Activated T-helper 9 cell treated with anti-CD3 and anti-CD28 coated beads, Interleukin-2, amount 50 U/mL, for 16 hours (primary cell): ENCODE results near the gene ST6GAL2.

ENCODE experiments used
- DNase-seq: peaks from one replicate; pipeline ENCODE4 v3.0.0-alpha.2; 2020; ENCODE audit warnings: low read depth

ST6GAL2 gene

DNA sequence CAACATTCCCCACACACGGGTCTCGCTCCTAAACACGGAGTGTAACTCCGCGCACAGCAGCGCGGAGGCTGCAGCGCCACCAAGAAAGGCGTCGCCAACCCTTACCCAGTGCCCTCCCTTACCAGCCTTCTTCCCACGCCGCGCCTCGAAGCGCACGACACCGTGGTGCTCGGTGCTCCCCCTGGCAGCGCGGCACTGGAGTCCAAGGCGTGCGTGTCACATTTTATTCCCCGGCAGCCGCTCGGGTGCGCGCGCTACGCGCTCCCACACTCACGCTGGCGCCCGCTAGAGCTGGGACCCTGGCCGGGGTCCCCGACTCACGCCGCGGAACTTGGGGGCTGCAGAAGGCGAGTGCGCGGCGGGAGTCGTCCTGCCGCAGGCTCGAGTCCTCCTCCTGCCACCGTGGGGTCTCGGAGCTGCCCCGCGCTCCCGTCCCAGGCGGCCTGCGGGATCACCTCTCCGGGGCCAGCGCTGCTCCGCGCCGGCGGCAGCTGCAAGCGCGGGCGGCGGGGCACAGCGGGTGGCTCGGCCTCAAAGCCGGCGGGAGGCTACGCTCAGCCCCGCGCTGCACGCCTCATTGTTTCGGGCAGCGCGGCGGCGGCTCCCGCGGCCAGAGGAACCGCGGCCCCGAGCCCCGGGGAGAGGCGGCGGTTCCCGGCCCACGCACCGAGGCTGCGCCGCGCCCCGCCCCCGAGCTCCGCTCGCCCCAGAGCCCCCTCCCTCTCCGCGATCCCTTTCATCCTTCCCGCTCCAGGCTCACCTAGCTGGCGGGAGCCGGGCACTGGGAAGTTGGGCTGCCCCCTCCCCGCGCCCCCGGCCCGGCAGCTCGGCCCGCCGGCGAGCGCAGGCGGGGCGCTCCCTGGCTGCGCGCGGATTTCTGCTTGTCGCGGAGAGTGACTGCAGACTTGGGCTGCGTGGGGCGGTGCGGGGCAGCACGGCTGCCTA lies at the start of gene ST6GAL2:
ST6GAL2 (minus strand) TSS at position 197 of the 945 bp plus-strand sequence. CDS start 42,190 bp downstream, outside the sequence.
- DNase-seq, result no peak

- no peak for DNase-seq
Observed at GRCh38 chr2:106932644-106933043, 46.7 kb upstream of the ST6GAL2 start.

DNA sequence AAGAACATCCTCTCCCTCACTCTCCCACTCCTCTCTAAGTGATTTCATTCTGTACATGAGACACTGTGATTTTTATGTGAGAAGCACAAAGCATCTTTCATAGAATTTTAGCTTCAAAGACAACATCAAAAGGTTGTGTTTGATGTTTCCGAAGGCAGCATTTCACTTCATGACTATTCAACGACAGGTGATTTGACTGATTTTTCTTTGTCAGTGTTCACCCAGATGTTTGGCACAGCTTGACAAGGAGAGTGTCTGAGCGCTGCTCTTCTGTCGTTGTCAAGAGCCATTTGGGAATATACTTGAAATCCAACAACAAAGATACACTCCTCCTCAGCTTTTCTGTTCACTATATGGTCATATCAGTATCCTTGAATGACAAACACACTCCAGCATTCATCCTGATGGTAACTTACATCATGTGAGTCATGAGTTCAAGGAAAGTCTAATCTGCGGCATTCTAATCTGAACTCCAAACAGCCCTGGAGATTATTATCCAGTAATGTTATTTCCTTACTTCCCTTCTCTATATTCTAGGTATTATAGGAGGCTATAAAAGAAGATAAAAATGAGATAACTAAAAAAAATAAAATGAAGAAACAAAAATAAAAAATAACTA lies 45.9 kb upstream of the ST6GAL2 start:
- no peak for DNase-seq

GRCh38 chr2:106921451-106921850 lies 35.5 kb upstream of the ST6GAL2 start:
- DNase-seq, result no peak

DNA sequence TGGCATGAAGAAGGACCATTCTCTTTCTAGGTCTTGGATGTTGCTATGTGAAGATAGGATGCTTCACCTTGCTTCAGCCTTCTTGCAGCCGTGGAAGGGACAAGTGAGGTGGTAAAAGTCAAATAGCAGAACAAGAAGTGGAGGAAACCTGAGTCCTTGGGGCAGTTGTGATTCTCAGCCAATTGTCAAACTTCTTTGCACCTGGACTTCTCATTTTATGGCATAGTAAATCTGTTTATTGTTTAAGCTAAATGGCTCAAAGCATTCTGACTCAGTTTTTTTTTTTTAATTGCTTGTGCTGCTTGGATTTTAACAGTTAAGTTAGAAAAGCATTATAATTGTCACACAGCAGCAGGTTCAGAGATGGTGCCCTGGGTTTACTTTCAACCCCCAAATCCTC lies 33.0 kb upstream of the ST6GAL2 start:
- DNase-seq, result no peak

DNA sequence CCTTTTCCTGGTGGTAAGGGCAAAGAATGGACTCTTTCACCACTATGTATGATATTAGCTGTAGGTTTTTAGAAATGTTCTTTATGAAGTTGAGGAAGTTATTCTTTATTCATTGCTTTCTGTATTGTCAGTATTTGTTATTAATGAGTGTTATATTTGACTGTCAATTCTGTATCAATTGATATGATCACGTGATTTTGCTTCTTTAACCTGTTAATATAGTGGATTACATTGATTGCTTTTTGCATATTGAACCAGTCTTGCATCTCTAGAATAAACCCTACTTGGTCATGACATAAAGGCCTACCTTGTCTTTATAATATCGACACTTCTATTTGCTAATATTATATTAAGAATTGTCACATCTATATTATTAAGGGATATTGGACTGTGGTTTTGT lies 18.3 kb upstream of the ST6GAL2 start:
- no peak for DNase-seq

- no peak for DNase-seq
Observed at GRCh38 chr2:106899786-106900530, 14.0 kb upstream of the ST6GAL2 start.

DNA sequence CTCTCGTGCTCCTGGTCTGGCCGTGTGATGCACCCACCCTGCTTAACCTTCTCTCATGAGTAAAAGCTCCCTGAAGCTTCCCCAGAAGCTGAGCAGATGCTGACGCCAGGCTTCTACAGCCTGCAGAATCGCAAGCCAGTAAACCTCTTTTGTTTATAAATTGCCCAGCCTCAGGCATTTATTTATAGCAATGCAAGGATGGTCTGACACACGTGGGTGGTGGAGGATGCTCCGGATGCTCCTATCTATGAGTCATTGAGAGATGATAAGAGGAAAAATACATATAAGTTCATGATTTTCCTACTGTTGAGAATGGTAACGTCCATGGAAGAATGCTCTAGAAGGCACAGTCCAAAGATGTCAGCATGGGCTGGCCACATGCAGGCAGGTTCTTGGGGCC lies 8.6 kb upstream of the ST6GAL2 start:
- no peak for DNase-seq

GRCh38 chr2:106892048-106892447 lies 6.1 kb upstream of the ST6GAL2 start:
- DNase-seq, result no peak

DNA sequence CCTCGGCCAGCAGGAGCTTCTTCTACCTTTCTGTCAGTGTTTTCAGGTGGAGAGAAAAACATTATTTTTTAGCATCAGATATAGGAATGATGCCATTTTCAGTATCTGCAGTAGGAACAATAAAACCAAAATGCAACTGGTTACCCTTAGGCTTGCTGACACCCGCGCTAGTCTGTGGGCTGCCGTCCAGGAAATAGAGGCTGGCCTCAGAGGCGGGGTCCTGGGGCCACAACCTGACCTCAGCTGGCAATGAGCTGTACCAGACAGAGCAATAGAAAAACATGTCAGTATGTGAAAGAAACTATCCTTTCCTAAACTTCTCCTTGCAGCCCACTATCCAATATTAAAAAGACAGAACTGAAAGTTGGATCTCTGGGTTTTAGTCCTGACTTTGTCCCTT lies 4.6 kb upstream of the ST6GAL2 start:
- DNase-seq, result no peak

DNA sequence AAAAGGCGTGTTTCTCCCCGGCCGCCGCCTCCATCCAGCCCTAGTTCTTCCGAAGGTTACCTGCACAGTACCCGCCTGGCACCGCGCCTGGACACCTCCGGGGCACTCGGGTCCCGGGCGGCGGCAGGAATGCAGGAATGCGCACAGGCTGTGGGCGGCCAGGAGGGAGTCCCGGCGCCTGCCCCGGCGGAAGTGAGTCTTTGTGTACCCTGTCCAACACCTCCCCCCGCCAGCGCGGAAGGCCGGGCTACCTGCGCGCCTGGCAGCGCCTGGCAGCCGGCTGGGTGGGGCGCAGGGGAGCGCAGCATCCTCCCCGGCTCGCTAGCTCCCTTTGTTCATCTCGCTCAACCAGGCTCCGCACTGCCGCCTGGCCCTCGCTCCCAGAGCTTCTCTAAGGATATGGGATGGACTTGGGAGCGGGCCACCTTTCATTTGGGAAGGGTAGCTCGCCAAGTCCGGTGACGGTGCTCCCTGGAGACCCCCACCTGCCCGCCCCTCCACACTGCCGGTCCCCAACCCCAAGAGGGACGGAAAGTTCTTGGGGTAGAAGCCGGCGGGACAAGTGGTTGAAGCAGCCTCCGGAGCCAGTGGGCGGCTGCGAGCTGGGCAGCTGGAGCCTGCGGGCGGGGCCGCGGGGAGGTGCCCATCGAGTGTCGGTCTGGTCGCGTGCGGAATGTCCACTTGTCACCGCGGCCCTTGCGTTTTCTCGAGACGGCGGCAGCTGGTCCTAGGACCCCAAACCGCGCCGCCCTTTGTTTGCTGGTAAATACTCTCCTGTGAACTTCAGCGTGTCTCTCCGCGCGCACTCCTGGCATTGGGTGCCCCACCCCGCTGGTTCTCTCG lies 1.2 kb upstream of the ST6GAL2 start:
- no peak for DNase-seq

GRCh38 chr2:106885329-106885728 lies 638 bp downstream of the ST6GAL2 start:
- no peak for DNase-seq

GRCh38 chr2:106882673-106883072 lies 3.3 kb downstream of the ST6GAL2 start:
- DNase-seq, result no peak

DNA sequence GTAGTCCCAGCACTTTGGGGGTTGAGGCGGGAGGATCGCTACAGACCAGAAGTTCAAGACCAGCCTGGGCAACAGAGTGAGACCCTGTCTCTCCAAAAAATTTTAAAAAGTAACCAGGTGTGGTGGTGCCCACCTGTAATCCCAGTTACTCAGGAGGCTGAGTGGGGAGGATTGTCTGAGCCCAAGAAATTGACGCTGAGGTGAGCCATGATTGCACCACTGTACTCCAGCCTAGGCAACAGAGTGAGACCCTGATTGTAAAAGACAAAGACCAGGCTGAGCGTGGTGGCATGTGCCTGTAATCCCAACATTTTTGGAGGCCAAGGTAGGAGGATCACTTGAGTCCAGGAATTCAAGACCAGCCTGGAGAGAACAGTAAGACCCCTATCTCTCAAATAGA lies 7.8 kb downstream of the ST6GAL2 start:
- DNase-seq, result no peak

GRCh38 chr2:106876699-106877098 lies 9.3 kb downstream of the ST6GAL2 start:
- no peak for DNase-seq

DNA sequence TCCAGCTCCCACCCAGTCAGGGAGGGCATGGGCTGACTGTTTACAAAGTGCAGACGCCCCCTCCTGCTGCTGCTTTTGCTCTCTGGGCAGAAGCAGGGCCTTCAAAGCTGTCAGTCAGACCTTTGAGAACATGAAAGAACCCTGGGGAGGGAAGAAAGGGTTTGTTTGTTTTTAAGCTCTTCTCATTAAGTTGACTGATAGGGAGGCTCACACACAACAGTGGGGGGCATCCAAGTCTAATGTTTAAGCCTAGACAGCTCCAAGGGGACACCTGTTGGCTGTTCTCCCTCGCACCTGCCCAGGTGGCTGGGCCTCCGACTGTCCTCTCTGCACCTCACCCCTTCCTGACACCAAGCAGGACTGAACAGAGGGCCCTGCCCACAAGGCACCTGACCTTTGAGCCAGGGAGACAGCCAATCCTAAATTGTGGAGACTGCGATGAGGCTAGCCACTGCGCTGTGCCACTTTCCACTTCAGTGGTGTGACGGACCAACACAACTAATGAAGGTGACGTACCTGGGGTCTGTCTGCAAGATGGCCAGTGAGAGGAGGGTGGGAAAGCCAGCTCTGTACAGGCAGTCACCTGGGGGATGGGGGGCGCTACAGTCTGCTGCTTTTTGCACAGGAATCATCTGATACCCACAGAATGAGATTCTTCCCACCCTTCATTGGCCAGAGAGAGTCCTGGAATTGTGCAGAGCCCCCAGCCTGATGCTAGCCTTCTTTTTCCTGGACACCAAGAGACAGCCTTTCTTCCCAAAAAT lies 16.3 kb downstream of the ST6GAL2 start:
- DNase-seq, result no peak

DNA sequence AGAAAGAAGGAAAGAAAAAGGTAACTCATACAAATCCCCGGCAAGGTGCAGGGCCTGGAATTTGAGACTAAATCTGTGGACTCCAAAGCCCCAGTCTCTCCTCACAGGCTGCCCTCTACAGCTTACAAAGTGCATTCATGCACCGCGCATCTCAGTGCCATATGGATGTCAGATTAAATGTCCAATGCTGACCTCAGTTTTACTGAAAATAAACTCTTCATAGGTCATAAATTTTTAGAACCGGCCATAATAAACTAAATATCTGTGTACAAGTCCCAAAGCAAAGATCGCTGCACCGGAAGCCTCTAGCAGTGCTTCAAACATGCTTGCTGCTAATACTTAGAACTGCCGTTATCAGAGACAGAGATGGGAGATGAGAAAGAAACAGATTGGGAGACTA lies 17.7 kb downstream of the ST6GAL2 start:
- no peak for DNase-seq

DNA sequence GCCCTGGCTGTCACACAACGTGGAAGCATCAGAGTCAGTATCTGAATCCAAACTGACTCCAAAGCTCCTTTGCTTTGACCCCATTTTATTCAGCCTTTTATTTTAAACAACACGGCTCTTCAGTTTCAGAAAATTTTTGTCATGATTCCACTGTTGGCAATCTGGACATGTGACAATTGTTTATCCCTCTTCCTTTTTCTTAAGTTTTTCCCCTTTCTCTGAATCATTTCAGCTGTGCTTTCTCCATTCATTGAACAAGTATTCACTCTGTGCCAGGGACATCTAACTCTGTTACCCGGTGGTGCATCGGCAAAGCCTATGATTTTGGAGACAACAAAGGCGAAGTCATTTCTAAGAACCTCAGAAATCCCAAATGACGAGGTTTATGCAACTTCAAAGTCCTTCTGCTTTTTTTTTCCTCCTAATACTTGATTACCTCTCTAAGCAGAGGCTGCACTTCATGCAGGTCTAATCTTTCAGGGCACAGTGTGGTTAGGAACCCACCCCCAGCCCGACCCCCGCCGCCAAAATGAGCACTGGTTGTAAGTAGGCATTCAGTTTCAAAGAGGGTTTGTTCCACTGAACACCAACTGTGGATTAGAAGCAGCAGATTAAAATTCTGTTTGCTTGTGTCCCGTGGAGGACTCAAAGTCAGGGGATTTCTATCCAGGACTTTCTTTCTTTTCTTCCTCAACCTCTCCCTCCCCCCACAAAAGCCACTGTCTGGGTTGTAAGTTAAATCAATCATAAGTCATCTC lies 18.6 kb downstream of the ST6GAL2 start:
- no peak for DNase-seq

GRCh38 chr2:106866641-106867040 lies 19.3 kb downstream of the ST6GAL2 start:
- DNase-seq, result no peak

DNA sequence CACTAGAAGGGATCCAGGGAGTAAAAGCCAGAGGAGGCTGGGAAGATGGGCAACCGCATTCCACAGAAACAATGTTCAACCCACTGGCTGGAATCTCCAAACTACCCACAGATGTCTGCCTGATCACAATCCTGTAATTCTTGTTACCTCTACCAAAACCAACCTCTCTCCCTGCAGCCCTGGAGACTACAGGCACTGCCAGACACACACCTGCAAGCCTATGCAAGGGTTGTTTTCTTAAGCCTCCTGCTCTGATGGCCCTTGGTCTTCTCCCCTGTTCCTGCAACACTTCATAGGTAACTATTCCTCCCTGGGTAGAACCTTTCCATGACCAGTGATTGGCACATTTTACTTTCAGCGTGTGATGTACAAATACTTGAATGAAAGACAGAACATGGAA lies 21.9 kb downstream of the ST6GAL2 start:
- DNase-seq, result no peak
